Body of pancreas (tissue), 4 donors: ENCODE measurements around the gene PLK4. TPM values are rescaled to one million over a fixed set of nuclear protein-coding genes. Genes with fewer than 3 reads are reported as not detected.

Experiments
- ATAC-seq: fragments of 150-250 bp; one replicate; pipeline ENCODE4 v1.9.1; 2016
- DNase-seq, 4 donors: peaks; one replicate each; pipeline ENCODE4 v3.0.0-alpha.2; 2019
- H3K27ac ChIP-seq, 4 donors: fragments of 200-600 bp; sonication (generic); 1 replicate in 3 of 4; 2 replicates in 1 of 4; pipeline versions ENCODE4 v1.5.1 to v1.6.1; 2016 to 2019; ENCODE audit warnings: mild to moderate bottlenecking in 1 of 4, mixed read lengths in 1 of 4, moderate library complexity in 1 of 4
- H3K27me3 ChIP-seq, 2 donors: fragments of 200-600 bp; sonication (generic); one replicate each; pipeline ENCODE4 v1.6.0; 2016; ENCODE audit warnings: mild to moderate bottlenecking in 1 of 2
- H3K36me3 ChIP-seq, 2 donors: fragments of 200-600 bp; sonication (generic); replicated peaks in 1 of 2; 2 replicates each; pipeline ENCODE4 v1.5.1; 2016; ENCODE audit warnings: low read depth in 2 of 2; ENCODE audit not compliant: insufficient read depth in 1 of 2
- H3K4me1 ChIP-seq: fragments of 200-600 bp; sonication (generic); one replicate; pipeline ENCODE4 v1.6.0; 2016
- H3K4me3 ChIP-seq, 2 donors: fragments of 200-600 bp; sonication (generic); 1 replicate in 1 of 2; 2 replicates in 1 of 2; pipeline ENCODE4 v1.5.1; 2016 to 2019
- H3K9me3 ChIP-seq, 3 donors: fragments of 200-600 bp; sonication (generic); 1 replicate in 2 of 3; 2 replicates in 1 of 3; pipeline ENCODE4 v1.5.1; 2016
- POLR2A ChIP-seq, 3 donors: fragments of 450-650 bp; IDR thresholded peaks; one replicate each; pipeline ENCODE4 v1.6.1; 2016; ENCODE audit warnings: antibody characterized with exemption in 3 of 3, mild to moderate bottlenecking in 2 of 3
- WGBS, 2 donors: methylation state at CpG; one replicate each; pipeline ENCODE4 v1.1.5; 2017; 5-methylcytosine and 5-hydroxymethylcytosine counted together
- intact Hi-C: fragments of 100-400 bp; cut with DNase I; formaldehyde crosslinking; loops from one replicate; pipeline ENCODE4 v1.15.1; 2023
- total RNA-seq, 2 donors: library from RNA; depleted of rRNA; stranded (reverse); fragments of >200 nt; gene quantifications; one replicate each; pipeline ENCODE4 v1.1.0, GENCODE V29; 2016
- TF ChIP-seq, protein P1 (sequence below), 7 experiments: fragments of 450-650 bp in 4 of 7; fragments of 200-600 bp in 3 of 7; sonication (generic) in 3 of 7; IDR thresholded peaks; one replicate each; pipeline ENCODE4 v1.5.1; 2016 to 2019; ENCODE audit warnings: antibody characterized with exemption in 7 of 7

Gene PLK4
- total RNA-seq, 2 donors from 2014 or later, result 1.8 TPM; not detected in 1

DNA sequence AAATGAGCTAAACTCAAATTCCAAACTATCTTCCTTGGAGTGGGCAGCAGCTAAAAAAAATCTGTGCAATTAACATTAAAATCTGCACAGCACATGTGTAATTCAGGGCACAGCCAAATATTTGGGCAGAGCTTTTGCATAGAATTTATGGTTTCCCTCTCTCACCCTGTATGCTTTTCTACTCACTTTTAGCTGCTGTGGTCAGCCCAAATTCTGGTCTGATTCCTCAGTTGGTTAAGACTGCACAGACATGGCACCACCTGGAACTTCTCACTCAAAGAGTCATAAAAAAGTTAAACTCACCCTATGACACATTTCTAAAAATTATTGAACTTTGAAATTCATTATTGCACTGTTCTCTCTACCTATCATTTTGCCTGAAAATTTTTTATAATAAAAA is 4.9 kb upstream of the PLK4 start:
- peaks cover 5% of the 10 kb centered on the region for H3K4me1 ChIP-seq
- intact Hi-C loops, result no loop called here
- no peaks in the 10 kb centered on the region for H3K9me3 ChIP-seq
- TF ChIP-seq POLR2A (IDR thresholded peaks at IDR 0.05), result no peak
- TF ChIP-seq, protein P1, sequence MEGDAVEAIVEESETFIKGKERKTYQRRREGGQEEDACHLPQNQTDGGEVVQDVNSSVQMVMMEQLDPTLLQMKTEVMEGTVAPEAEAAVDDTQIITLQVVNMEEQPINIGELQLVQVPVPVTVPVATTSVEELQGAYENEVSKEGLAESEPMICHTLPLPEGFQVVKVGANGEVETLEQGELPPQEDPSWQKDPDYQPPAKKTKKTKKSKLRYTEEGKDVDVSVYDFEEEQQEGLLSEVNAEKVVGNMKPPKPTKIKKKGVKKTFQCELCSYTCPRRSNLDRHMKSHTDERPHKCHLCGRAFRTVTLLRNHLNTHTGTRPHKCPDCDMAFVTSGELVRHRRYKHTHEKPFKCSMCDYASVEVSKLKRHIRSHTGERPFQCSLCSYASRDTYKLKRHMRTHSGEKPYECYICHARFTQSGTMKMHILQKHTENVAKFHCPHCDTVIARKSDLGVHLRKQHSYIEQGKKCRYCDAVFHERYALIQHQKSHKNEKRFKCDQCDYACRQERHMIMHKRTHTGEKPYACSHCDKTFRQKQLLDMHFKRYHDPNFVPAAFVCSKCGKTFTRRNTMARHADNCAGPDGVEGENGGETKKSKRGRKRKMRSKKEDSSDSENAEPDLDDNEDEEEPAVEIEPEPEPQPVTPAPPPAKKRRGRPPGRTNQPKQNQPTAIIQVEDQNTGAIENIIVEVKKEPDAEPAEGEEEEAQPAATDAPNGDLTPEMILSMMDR (IDR thresholded peaks at IDR 0.05), result no peak
- no peak overlapping the region for H3K4me3 ChIP-seq
- no peaks in the 10 kb centered on the region for H3K36me3 ChIP-seq
- ATAC-seq, result no peak
- DNase-seq, result no peak
- H3K27me3 ChIP-seq, result no peaks in the 10 kb centered on the region
- no peak overlapping the region for H3K27ac ChIP-seq

DNA sequence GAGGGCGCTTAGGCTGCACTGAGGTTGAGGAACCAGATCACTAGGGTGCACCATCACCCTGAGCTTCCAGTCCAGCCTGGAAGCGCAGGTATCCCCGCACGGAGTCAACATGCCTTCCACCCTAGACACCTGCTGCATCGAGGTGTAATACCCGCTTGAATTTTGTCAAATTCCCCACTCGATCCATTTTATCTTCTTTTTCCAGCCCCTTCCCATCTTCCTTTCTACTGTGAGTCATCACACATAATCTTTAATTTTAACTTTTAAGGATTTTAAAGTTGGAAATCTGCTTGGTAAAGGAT is 821 bp downstream of the PLK4 start:
- intact Hi-C loops, result no loop called here
- H3K4me3 ChIP-seq, result peak overlapping the region; percentile 81 to 84
- H3K27ac ChIP-seq, result peak overlapping the region in 1 of 4 donors; percentile 79
- TF ChIP-seq POLR2A (IDR thresholded peaks at IDR 0.05), result no peak
- TF ChIP-seq, protein P1 (IDR thresholded peaks at IDR 0.05), result no peak
- DNase-seq (no peak), ATAC-seq (peak; percentile 27)
- H3K36me3 ChIP-seq, result no peaks in the 10 kb centered on the region
- 0% methylated on average over 5 to 7 of the region's 7 CpGs for WGBS, 2 donors
- peaks cover 11% of the 10 kb centered on the region for H3K4me1 ChIP-seq
- no peaks in the 10 kb centered on the region for H3K9me3 ChIP-seq
- H3K27me3 ChIP-seq, result no peaks in the 10 kb centered on the region

DNA sequence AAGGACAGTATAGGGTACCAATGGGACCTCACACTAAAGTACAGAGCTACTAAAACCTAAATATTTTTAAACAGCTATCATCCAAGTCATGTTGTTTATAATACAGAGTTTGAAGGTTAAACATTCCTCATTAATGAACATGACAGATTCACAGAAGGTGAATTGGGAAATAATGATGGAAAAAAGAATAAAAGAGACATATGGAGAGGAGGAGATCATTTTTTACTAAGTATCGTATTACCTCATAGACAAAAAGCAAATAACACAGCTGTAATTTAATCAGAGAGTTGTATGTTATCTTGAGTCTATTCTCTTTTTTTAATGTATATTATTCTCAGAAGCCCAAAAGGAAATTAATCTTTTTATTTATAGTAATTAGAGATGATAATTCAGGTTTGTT is 7.9 kb downstream of the PLK4 start:
- no peak for TF ChIP-seq POLR2A (IDR thresholded peaks at IDR 0.05)
- TF ChIP-seq, protein P1 (IDR thresholded peaks at IDR 0.05), result no peak
- Histone ChIP-seq H3K27me3 (no peaks in the 10 kb centered on the region), H3K36me3 (no peaks in the 10 kb centered on the region), H3K9me3 (no peaks in the 10 kb centered on the region), H3K4me1 (no peaks in the 10 kb centered on the region), H3K27ac (no peak overlapping the region), H3K4me3 (no peak overlapping the region)
- no peak for DNase-seq
- WGBS, 2 donors, result 81 to 89% methylated on average over 1 of the region's 1 CpG
- ATAC-seq, result no peak
- intact Hi-C loops, result no loop called here

DNA sequence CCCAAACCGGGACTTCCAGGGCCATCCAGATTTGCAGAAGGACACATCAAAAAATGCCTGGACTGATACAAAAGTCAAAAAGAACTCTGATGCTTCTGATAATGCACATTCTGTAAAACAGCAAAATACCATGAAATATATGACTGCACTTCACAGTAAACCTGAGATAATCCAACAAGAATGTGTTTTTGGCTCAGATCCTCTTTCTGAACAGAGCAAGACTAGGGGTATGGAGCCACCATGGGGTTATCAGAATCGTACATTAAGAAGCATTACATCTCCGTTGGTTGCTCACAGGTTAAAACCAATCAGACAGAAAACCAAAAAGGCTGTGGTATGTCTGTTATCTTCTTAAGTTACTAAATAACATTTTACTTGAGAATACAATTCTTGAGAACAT is 9.2 kb downstream of the PLK4 start:
- 82 to 87% methylated on average over 3 of the region's 3 CpGs for WGBS, 2 donors
- ATAC-seq, result no peak

DNA sequence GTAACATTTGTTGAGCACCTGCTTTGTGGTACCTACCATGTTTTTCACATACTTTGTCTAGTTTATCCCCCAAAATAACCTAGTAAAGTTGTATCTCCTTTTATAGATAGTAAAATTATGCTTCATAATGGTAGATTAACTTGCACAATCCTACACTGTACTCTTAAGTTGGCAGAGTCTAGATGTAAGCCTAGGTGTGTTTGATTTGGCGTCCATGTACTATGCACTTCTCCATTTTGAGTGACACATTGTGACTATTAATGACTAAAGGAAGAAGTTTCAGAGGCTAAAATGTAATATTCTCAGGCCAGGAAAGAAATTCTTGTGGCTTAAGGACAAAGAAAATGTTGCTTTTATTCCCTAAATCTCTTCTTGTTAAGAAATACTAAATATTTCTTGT is 15.4 kb downstream of the PLK4 start:
- Histone ChIP-seq H3K27ac (no peak overlapping the region), H3K4me3 (no peak overlapping the region), H3K27me3 (no peaks in the 10 kb centered on the region), H3K4me1 (no peaks in the 10 kb centered on the region), H3K36me3 (no peaks in the 10 kb centered on the region), H3K9me3 (no peaks in the 10 kb centered on the region)
- 50 to 67% methylated on average over 1 of the region's 1 CpG for WGBS, 2 donors
- ATAC-seq (no peak), DNase-seq (no peak)
- TF ChIP-seq, protein P1 (IDR thresholded peaks at IDR 0.05), result no peak
- no peak for TF ChIP-seq POLR2A (IDR thresholded peaks at IDR 0.05)
- intact Hi-C loops, result no loop called here

More for the DNA sequence above, 9.2 kb downstream of the PLK4 start:
- TF ChIP-seq, protein P1 (IDR thresholded peaks at IDR 0.05), result no peak
- no peak for TF ChIP-seq POLR2A (IDR thresholded peaks at IDR 0.05)
- DNase-seq, result no peak
- Histone ChIP-seq H3K36me3 (no peaks in the 10 kb centered on the region), H3K4me1 (no peaks in the 10 kb centered on the region), H3K4me3 (no peak overlapping the region), H3K27ac (no peak overlapping the region), H3K27me3 (no peaks in the 10 kb centered on the region), H3K9me3 (no peaks in the 10 kb centered on the region)
- intact Hi-C loops, result no loop called here
